H9 (cell line): ENCODE data around the gene TEAD1. TPM values are rescaled to one million over a fixed set of nuclear protein-coding genes. Genes with fewer than 3 reads are reported as not detected.

Source experiments
- DNase-seq: peaks from one replicate; pipeline ENCODE4 v3.0.0-alpha.2; 2017
- H2AFZ ChIP-seq: one replicate; pipeline ENCODE4 v1.6.1; 2013; ENCODE audit warnings: mild to moderate bottlenecking, low read length, control low read depth, moderate library complexity
- H2AK5ac ChIP-seq: 2 replicates; pipeline ENCODE4 v1.6.1; 2013; ENCODE audit warnings: low read length, control low read depth, mixed read lengths; ENCODE audit not compliant: insufficient read length
- H2BK120ac ChIP-seq: one replicate; pipeline ENCODE4 v1.6.1; 2013; ENCODE audit warnings: low read depth, mild to moderate bottlenecking, low read length, control low read depth, inconsistent platforms; ENCODE audit not compliant: poor library complexity, severe bottlenecking
- H2BK12ac ChIP-seq: 2 replicates; pipeline ENCODE4 v1.6.1; 2013; ENCODE audit warnings: low read length, control low read depth, mixed read lengths, low read depth; ENCODE audit not compliant: insufficient read length
- H2BK15ac ChIP-seq: 2 replicates; pipeline ENCODE4 v1.6.1; 2013; ENCODE audit warnings: low read depth, low read length, control low read depth
- H2BK20ac ChIP-seq: one replicate; pipeline ENCODE4 v1.6.1; 2013; ENCODE audit warnings: low read depth, mild to moderate bottlenecking, low read length, control low read depth, inconsistent platforms; ENCODE audit not compliant: poor library complexity, severe bottlenecking
- H2BK5ac ChIP-seq: 2 replicates; pipeline ENCODE4 v1.6.1; 2013; ENCODE audit warnings: low read length, control low read depth, mixed read lengths; ENCODE audit not compliant: insufficient read length
- H3K14ac ChIP-seq: 2 replicates; pipeline ENCODE4 v1.6.1; 2013; ENCODE audit warnings: low read length, control low read depth; ENCODE audit not compliant: insufficient read depth
- H3K18ac ChIP-seq: 2 replicates; pipeline ENCODE4 v1.6.1; 2013; ENCODE audit warnings: low read depth, mild to moderate bottlenecking, mixed read lengths, low read length, control low read depth; ENCODE audit not compliant: insufficient read length
- H3K23ac ChIP-seq: 2 replicates; pipeline ENCODE4 v1.6.1; 2013; ENCODE audit warnings: low read length, control low read depth, mixed read lengths, low read depth; ENCODE audit not compliant: insufficient read length
- H3K23me2 ChIP-seq: 2 replicates; pipeline ENCODE4 v1.6.1; 2013; ENCODE audit warnings: low read depth, mild to moderate bottlenecking, mixed read lengths, low read length, control low read depth; ENCODE audit not compliant: insufficient read length, poor library complexity, severe bottlenecking
- H3K27ac ChIP-seq: 2 replicates; pipeline ENCODE4 v1.5.1; 2013; ENCODE audit warnings: low read length, control low read depth, mixed read lengths, low read depth; ENCODE audit not compliant: insufficient read length
- H3K27me3 ChIP-seq: 2 replicates; pipeline ENCODE4 v1.6.1; 2013; ENCODE audit warnings: low read length, control low read depth, inconsistent platforms; ENCODE audit not compliant: insufficient read depth
- H3K4ac ChIP-seq: 2 replicates; pipeline ENCODE4 v1.6.1; 2013; ENCODE audit warnings: low read depth, mild to moderate bottlenecking, control low read depth, inconsistent platforms, low read length, moderate library complexity
- H3K4me1 ChIP-seq: 2 replicates; pipeline ENCODE4 v1.6.1; 2013; ENCODE audit warnings: low read length, control low read depth, inconsistent platforms; ENCODE audit not compliant: insufficient read depth
- H3K4me2 ChIP-seq: 2 replicates; pipeline ENCODE4 v1.6.1; 2013; ENCODE audit warnings: low read length, control low read depth, mixed read lengths; ENCODE audit not compliant: insufficient read length, insufficient read depth
- H3K56ac ChIP-seq: 2 replicates; pipeline ENCODE4 v1.6.1; 2013; ENCODE audit warnings: low read depth, mild to moderate bottlenecking, mixed read lengths, low read length, control low read depth; ENCODE audit not compliant: insufficient read length
- H3K79me1 ChIP-seq: 2 replicates; pipeline ENCODE4 v1.6.1; 2013; ENCODE audit warnings: low read depth, mild to moderate bottlenecking, moderate library complexity, low read length, control low read depth, inconsistent platforms; ENCODE audit not compliant: insufficient read depth, poor library complexity, severe bottlenecking
- H3K79me2 ChIP-seq: 2 replicates; pipeline ENCODE4 v1.6.1; 2013; ENCODE audit warnings: low read length, control low read depth, inconsistent platforms; ENCODE audit not compliant: insufficient read depth
- H3K9ac ChIP-seq: 2 replicates; pipeline ENCODE4 v1.6.1; 2013; ENCODE audit warnings: low read length, control low read depth, mixed read lengths; ENCODE audit not compliant: insufficient read length; ENCODE audit errors: extremely low read depth
- H3K9me3 ChIP-seq: one replicate; pipeline ENCODE4 v1.6.1; 2013; ENCODE audit warnings: low read depth, low read length, inconsistent platforms; ENCODE audit not compliant: control insufficient read depth
- H3T11ph ChIP-seq: one replicate; pipeline ENCODE4 v1.6.1; 2013; ENCODE audit warnings: mild to moderate bottlenecking, low read length, control low read depth, inconsistent platforms
- H4K20me1 ChIP-seq: one replicate; pipeline ENCODE4 v1.6.1; 2013; ENCODE audit not compliant: control insufficient read depth, insufficient read length, insufficient read depth
- H4K5ac ChIP-seq: 2 replicates; pipeline ENCODE4 v1.6.1; 2013; ENCODE audit warnings: low read depth, mild to moderate bottlenecking, mixed read lengths, low read length, control low read depth; ENCODE audit not compliant: insufficient read length
- H4K8ac ChIP-seq: replicated peaks from 2 replicates; pipeline ENCODE4 v1.6.1; 2013; ENCODE audit warnings: low read length, control low read depth, mixed read lengths, low read depth; ENCODE audit not compliant: insufficient read length
- H4K91ac ChIP-seq: 2 replicates; pipeline ENCODE4 v1.6.1; 2013; ENCODE audit warnings: low read depth, mild to moderate bottlenecking, moderate library complexity, mixed read lengths, low read length, control low read depth; ENCODE audit not compliant: insufficient read length
- H3K27ac Mint-ChIP-seq, 3 experiments: 2 replicates in 2 of 3; 3 replicates in 1 of 3; pipeline ENCODE4 v1.8.0; 2020 to 2021; ENCODE audit warnings: mixed read lengths in 3 of 3, mild to moderate bottlenecking in 1 of 3, moderate library complexity in 1 of 3
- H3K27me3 Mint-ChIP-seq: 2 replicates; pipeline ENCODE4 v1.8.0; 2021; ENCODE audit warnings: low read depth, mild to moderate bottlenecking, moderate library complexity, mixed read lengths
- H3K36me3 Mint-ChIP-seq, 3 experiments: 2 replicates in 2 of 3; 3 replicates in 1 of 3; pipeline ENCODE4 v1.8.0; 2020 to 2021; ENCODE audit warnings: low read depth in 3 of 3, mixed read lengths in 3 of 3; ENCODE audit not compliant: insufficient read depth in 1 of 3
- H3K4me1 Mint-ChIP-seq, 2 experiments: 2 replicates each; pipeline ENCODE4 v1.8.0; 2020; ENCODE audit warnings: mixed read lengths in 2 of 2
- H3K4me3 Mint-ChIP-seq, 2 experiments: 2 replicates in 1 of 2; 3 replicates in 1 of 2; pipeline ENCODE4 v1.8.0; 2020 to 2021; ENCODE audit warnings: mild to moderate bottlenecking in 2 of 2, mixed read lengths in 2 of 2, moderate library complexity in 1 of 2
- H3K9me3 Mint-ChIP-seq, 2 experiments: 2 replicates in 1 of 2; 3 replicates in 1 of 2; pipeline ENCODE4 v1.8.0; 2020; ENCODE audit warnings: mild to moderate bottlenecking in 2 of 2, mixed read lengths in 2 of 2, moderate library complexity in 1 of 2
- WGBS: extraction: QIAGEN DNeasy Blood & Tissue Kit; methylation state at CpG from one replicate; pipeline ENCODE4 v1.1.7; 2013; ENCODE audit warnings: missing lambda C conversion rate, low lambda C conversion rate, mixed read lengths; ENCODE audit not compliant: insufficient read length; ENCODE audit errors: extremely low coverage; 5-methylcytosine and 5-hydroxymethylcytosine counted together
- total RNA-seq: library from RNA; stranded (reverse); gene quantifications from 2 replicates; pipeline ENCODE4 v1.2.1, GENCODE V29; 2021
- TF ChIP-seq, protein P1 (sequence below): fragments of 200-600 bp; sonication (generic); conservative IDR thresholded peaks from 3 replicates; pipeline ENCODE4 v1.8.0; 2021; ENCODE audit warnings: antibody characterized with exemption, mild to moderate bottlenecking

The TEAD1 gene
- total RNA-seq, 1 experiment from 2014 or later, result 75.1 TPM

DNA sequence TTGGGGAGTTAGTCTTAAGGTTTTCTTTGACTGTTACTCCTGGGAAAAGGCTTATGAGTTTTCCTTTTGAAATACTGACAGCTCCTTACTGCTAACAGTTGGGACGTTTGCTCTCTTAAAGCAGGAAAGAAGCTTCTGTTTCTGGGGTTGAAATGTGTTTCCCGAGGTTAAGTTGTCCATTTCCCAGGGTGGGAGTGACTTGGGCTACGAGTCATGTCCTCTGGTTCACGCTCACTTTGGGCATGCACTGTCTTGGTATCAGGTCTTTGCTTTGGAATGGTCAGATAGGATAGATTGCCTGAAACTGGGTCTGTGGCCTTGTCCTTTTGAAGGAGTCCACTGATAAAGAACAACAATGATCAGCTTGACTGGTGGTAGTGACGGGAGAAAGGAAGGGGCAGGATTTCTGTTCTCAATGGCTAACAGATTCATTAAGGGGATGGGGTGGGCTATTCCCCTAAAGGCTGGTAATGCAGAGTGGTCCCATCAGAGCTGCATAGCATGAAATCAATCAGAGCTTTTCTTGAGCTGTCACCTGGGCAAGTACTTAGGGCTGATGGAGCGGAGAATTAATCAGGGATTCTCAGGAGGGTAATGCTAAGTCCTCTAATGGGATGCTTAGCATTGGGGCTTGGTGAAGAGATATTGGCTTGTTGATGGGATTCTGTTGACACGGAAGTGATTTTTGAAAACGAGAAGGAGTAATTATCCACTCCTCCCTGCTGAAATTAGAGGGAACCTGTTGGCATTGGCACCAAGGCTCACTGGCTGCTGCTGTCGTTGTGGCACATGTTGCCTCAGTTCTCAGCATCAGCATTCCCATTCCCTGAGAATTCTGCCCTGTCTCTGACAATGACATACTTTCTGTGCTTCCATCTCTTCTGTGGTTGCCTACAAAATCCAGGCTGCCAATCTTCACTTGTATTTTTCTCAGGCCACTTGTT, 81.6 kb downstream of the TEAD1 start:
- H2BK15ac ChIP-seq, result no peak overlapping the region
- H3K79me2 ChIP-seq, result peaks cover 18% of the 10 kb centered on the region; the same call in 1 of the 2 replicates
- peaks cover 6% of the 10 kb centered on the region for H3K4me1 ChIP-seq
- H3K9ac ChIP-seq, result no peak overlapping the region
- no peaks in the 10 kb centered on the region for H4K20me1 ChIP-seq
- no peak overlapping the region for H3K27ac ChIP-seq
- H4K91ac ChIP-seq, result no peak overlapping the region
- H3K79me1 ChIP-seq, result no peaks in the 10 kb centered on the region
- no peaks in the 10 kb centered on the region for H3K36me3 Mint-ChIP-seq
- H3K4me1 Mint-ChIP-seq, result peaks cover 51 to 54% of the 10 kb centered on the region in 2 experiments
- H2BK12ac ChIP-seq, result no peak overlapping the region
- H3T11ph ChIP-seq, result no peak overlapping the region
- no peak overlapping the region for H3K14ac ChIP-seq
- H4K5ac ChIP-seq, result no peak overlapping the region
- DNase-seq, result no peak
- no peak overlapping the region for H2AFZ ChIP-seq
- no peaks in the 10 kb centered on the region for H3K27me3 ChIP-seq
- no peak overlapping the region for H3K23ac ChIP-seq
- WGBS, result no CpG with 5 or more reads among the region's 9 CpGs
- H3K18ac ChIP-seq, result no peak overlapping the region
- H3K27me3 Mint-ChIP-seq, result no peaks in the 10 kb centered on the region
- no peaks in the 10 kb centered on the region for H3K23me2 ChIP-seq
- no peak overlapping the region for H2BK120ac ChIP-seq
- TF ChIP-seq, protein P1, sequence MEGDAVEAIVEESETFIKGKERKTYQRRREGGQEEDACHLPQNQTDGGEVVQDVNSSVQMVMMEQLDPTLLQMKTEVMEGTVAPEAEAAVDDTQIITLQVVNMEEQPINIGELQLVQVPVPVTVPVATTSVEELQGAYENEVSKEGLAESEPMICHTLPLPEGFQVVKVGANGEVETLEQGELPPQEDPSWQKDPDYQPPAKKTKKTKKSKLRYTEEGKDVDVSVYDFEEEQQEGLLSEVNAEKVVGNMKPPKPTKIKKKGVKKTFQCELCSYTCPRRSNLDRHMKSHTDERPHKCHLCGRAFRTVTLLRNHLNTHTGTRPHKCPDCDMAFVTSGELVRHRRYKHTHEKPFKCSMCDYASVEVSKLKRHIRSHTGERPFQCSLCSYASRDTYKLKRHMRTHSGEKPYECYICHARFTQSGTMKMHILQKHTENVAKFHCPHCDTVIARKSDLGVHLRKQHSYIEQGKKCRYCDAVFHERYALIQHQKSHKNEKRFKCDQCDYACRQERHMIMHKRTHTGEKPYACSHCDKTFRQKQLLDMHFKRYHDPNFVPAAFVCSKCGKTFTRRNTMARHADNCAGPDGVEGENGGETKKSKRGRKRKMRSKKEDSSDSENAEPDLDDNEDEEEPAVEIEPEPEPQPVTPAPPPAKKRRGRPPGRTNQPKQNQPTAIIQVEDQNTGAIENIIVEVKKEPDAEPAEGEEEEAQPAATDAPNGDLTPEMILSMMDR, result no peak
- peak overlapping the region in 2 of 3 experiments; percentile 1 to 51; a peak in 3 of 7 replicates for H3K27ac Mint-ChIP-seq
- no peak overlapping the region for H3K56ac ChIP-seq
- H3K4me3 Mint-ChIP-seq, result no peak overlapping the region
- H2BK5ac ChIP-seq, result no peak overlapping the region
- no peak overlapping the region for H4K8ac ChIP-seq
- no peaks in the 10 kb centered on the region for H3K9me3 Mint-ChIP-seq
- no peak overlapping the region for H2AK5ac ChIP-seq
- H3K4ac ChIP-seq, result no peak overlapping the region
- H2BK20ac ChIP-seq, result no peak overlapping the region
- no peaks in the 10 kb centered on the region for H3K9me3 ChIP-seq
- no peak overlapping the region for H3K4me2 ChIP-seq
